HepG2 (cell line): ENCODE results near the gene HLA-B. TPM values are rescaled to one million over a fixed set of nuclear protein-coding genes. Genes with fewer than 3 reads are reported as not detected.

Source experiments
- CBX2 ChIP-seq, 2 experiments: fragments of 200-600 bp in 1 of 2; sonication (generic); formaldehyde crosslinking in 1 of 2; IDR thresholded peaks; 2 replicates each; pipeline versions ENCODE4 v1.7.0 to v1.8.1; 2018 to 2022; ENCODE audit warnings: low read depth in 2 of 2, low read length in 1 of 2, mild to moderate bottlenecking in 1 of 2, missing genetic modification reagents in 1 of 2
- CSRNP1 ChIP-seq: sonication (generic); formaldehyde crosslinking; IDR thresholded peaks from 2 replicates; pipeline ENCODE4 v1.8.1; 2023; ENCODE audit warnings: mild to moderate bottlenecking, missing genetic modification reagents
- ELF3 ChIP-seq: IDR thresholded peaks from 2 replicates; pipeline ENCODE4 v1.6.1; 2016; ENCODE audit warnings: missing genetic modification reagents, missing compliant biosample characterization
- HMGXB4 ChIP-seq, 2 experiments: sonication (generic) in 1 of 2; formaldehyde crosslinking in 1 of 2; IDR thresholded peaks; 2 replicates each; pipeline versions ENCODE4 v1.4.0 to v1.6.1; 2018 to 2020; ENCODE audit warnings: missing genetic modification reagents in 2 of 2, borderline replicate concordance in 1 of 2, low read depth in 1 of 2, mild to moderate bottlenecking in 1 of 2, missing biosample characterization in 1 of 2
- HNF1B ChIP-seq: sonication (generic); formaldehyde crosslinking; IDR thresholded peaks from 2 replicates; pipeline ENCODE4 v1.5.1; 2020; ENCODE audit warnings: mild to moderate bottlenecking, moderate library complexity, missing genetic modification reagents
- PHF21A ChIP-seq: sonication (generic); formaldehyde crosslinking; IDR thresholded peaks from 2 replicates; pipeline ENCODE4 v1.5.0; 2020; ENCODE audit warnings: mild to moderate bottlenecking, missing genetic modification reagents
- PTBP1 ChIP-seq: fragments of 200-400 bp; formaldehyde crosslinking; IDR thresholded peaks from 2 replicates; pipeline ENCODE4 v1.6.1; 2018; ENCODE audit warnings: low read length, low read depth; ENCODE audit not compliant: poor library complexity, severe bottlenecking
- SAP130 ChIP-seq: IDR thresholded peaks from 2 replicates; pipeline ENCODE4 v1.6.1; 2016; ENCODE audit warnings: low read depth
- SCMH1 ChIP-seq: sonication (generic); formaldehyde crosslinking; IDR thresholded peaks from 2 replicates; pipeline ENCODE4 v1.9.0; 2021; ENCODE audit warnings: missing genetic modification reagents, mild to moderate bottlenecking, borderline replicate concordance
- SNAI1 ChIP-seq: sonication (generic); formaldehyde crosslinking; IDR thresholded peaks from 2 replicates; pipeline ENCODE4 v1.5.0; 2020; ENCODE audit warnings: mild to moderate bottlenecking, missing genetic modification reagents, borderline replicate concordance
- SRSF4 ChIP-seq: fragments of 200-400 bp; formaldehyde crosslinking; IDR thresholded peaks from one replicate; pipeline ENCODE4 v1.6.1; 2018; ENCODE audit warnings: mild to moderate bottlenecking, low read depth, low read length, moderate library complexity; ENCODE audit not compliant: poor library complexity, severe bottlenecking
- SSRP1 ChIP-seq: IDR thresholded peaks from 2 replicates; pipeline ENCODE4 v1.6.1; 2016; ENCODE audit warnings: control low read depth
- TGIF2 ChIP-seq: IDR thresholded peaks from 2 replicates; pipeline ENCODE4 v1.6.1; 2016; ENCODE audit warnings: control low read depth, missing compliant biosample characterization
- ZBTB1 ChIP-seq: sonication (generic); formaldehyde crosslinking; IDR thresholded peaks from 2 replicates; pipeline ENCODE4 v1.4.0; 2020; ENCODE audit warnings: missing genetic modification reagents, borderline replicate concordance
- ZC3H13 ChIP-seq: sonication (generic); formaldehyde crosslinking; IDR thresholded peaks from 2 replicates; pipeline ENCODE4 v1.8.1; 2023; ENCODE audit warnings: mild to moderate bottlenecking, missing genetic modification reagents, moderate library complexity
- ZMYM2 ChIP-seq: sonication (generic); formaldehyde crosslinking; IDR thresholded peaks from 2 replicates; pipeline ENCODE4 v1.8.0; 2022; ENCODE audit warnings: mild to moderate bottlenecking, missing genetic modification reagents
- ZNF251 ChIP-seq: sonication (generic); formaldehyde crosslinking; IDR thresholded peaks from 2 replicates; pipeline ENCODE4 v1.9.0; 2021; ENCODE audit warnings: mild to moderate bottlenecking, missing genetic modification reagents
- ZNF263 ChIP-seq: sonication (generic); formaldehyde crosslinking; IDR thresholded peaks from 2 replicates; pipeline ENCODE4 v1.4.0; 2020; ENCODE audit warnings: missing genetic modification reagents
- ZNF513 ChIP-seq: sonication (generic); formaldehyde crosslinking; conservative IDR thresholded peaks from 2 replicates; pipeline ENCODE4 v1.5.0; 2020; ENCODE audit warnings: missing genetic modification reagents
- ZNF543 ChIP-seq: sonication (generic); formaldehyde crosslinking; IDR thresholded peaks from 2 replicates; pipeline ENCODE4 v1.4.0; 2020; ENCODE audit warnings: mild to moderate bottlenecking, missing genetic modification reagents
- ZNF878 ChIP-seq: sonication (generic); formaldehyde crosslinking; IDR thresholded peaks from 2 replicates; pipeline ENCODE4 v1.8.1; 2023; ENCODE audit warnings: mild to moderate bottlenecking, missing genetic modification reagents, moderate library complexity
- polyA plus RNA-seq, 8 experiments: library from polyadenylated mRNA; depleted of rRNA in 3 of 8; stranded (reverse) in 7 of 8; unstranded in 1 of 8; fragments of >200 nt; fragmentation: Illumina TruSeq in 4 of 8; extraction: Trizol in 4 of 8; gene quantifications; 2 replicates each; pipeline versions ENCODE4 v1.2.1 to v1.2.3, GENCODE V29; 2011 to 2016; ENCODE audit warnings: low read depth in 4 of 8, missing spikeins in 1 of 8, mixed read lengths in 1 of 8; ENCODE audit not compliant: insufficient read depth in 1 of 8
- total RNA-seq, 5 experiments: library from RNA; depleted of rRNA; stranded (reverse); fragments of >200 nt; fragmentation: Illumina TruSeq; extraction: Trizol; gene quantifications; 2 replicates each; pipeline ENCODE4 v1.2.3, GENCODE V29; 2016; ENCODE audit warnings: low read depth in 1 of 5

The HLA-B gene
- total and polyA plus RNA-seq, 2 of the 13 experiments (the other 11 are each of a cell fraction or from before 2014, with no cell fraction given) = 35.3 to 88.9 TPM

GRCh38 chr6:31402324-31403282, 45.6 kb upstream of the HLA-B start (continued):
- TF ChIP-seq TGIF2 = peak; percentile 14; the same call in 1 of the 2 replicates
- TF ChIP-seq ZNF513 = no peak
- TF ChIP-seq SCMH1 (CRISPR knock-in tag) = no peak
- TF ChIP-seq SRSF4 = no peak
- TF ChIP-seq PTBP1 = peak; percentile 10
- TF ChIP-seq HMGXB4 (CRISPR knock-in tag; IDR thresholded peaks at IDR 0.05; ENCODE audit: borderline replicate concordance in 1 of 2, low read depth in 1 of 2) = peak in 1 of 2 experiments; percentile 22; a peak in 1 of 4 replicates
- TF ChIP-seq ZNF543 (CRISPR knock-in tag) = 0 out of 2 replicates have a peak, but pooled peaks have one; percentile 4
- peak; percentile 58 for TF ChIP-seq ZNF263 (CRISPR knock-in tag)
- TF ChIP-seq CBX2 (IDR thresholded peaks at IDR 0.05; ENCODE audit: low read depth, low read length) = no peak
- peak; percentile 46; the same call in 1 of the 2 replicates for TF ChIP-seq CBX2 (CRISPR knock-in tag; IDR thresholded peaks at IDR 0.05; ENCODE audit: low read depth)
- TF ChIP-seq ELF3 = no peak
- 0 out of 2 replicates have a peak, but pooled peaks have one; percentile 31 for TF ChIP-seq SAP130
- peak; percentile 39; the same call in 1 of the 2 replicates for TF ChIP-seq ZNF251
- peak; percentile 28; the same call in 1 of the 2 replicates for TF ChIP-seq HNF1B (CRISPR knock-in tag)
- TF ChIP-seq CSRNP1 (CRISPR knock-in tag) = no peak
- 0 out of 2 replicates have a peak, but pooled peaks have one; percentile 23 for TF ChIP-seq ZMYM2
- no peak for TF ChIP-seq SNAI1 (CRISPR knock-in tag)
- TF ChIP-seq ZBTB1 (CRISPR knock-in tag) = no peak
- no peak for TF ChIP-seq PHF21A (CRISPR knock-in tag)
- TF ChIP-seq SSRP1 (CRISPR knock-in tag) = 0 out of 2 replicates have a peak, but pooled peaks have one; percentile 32
- no peak for TF ChIP-seq ZC3H13 (CRISPR knock-in tag)
- no peak for TF ChIP-seq ZNF878
